ENCODE data around the gene SMIM22. TPM values are rescaled to one million over a fixed set of nuclear protein-coding genes. Genes with fewer than 3 reads are reported as not detected.

Gene SMIM22
- total RNA-seq, 2 experiments from 2014 or later, result not detected

DNA sequence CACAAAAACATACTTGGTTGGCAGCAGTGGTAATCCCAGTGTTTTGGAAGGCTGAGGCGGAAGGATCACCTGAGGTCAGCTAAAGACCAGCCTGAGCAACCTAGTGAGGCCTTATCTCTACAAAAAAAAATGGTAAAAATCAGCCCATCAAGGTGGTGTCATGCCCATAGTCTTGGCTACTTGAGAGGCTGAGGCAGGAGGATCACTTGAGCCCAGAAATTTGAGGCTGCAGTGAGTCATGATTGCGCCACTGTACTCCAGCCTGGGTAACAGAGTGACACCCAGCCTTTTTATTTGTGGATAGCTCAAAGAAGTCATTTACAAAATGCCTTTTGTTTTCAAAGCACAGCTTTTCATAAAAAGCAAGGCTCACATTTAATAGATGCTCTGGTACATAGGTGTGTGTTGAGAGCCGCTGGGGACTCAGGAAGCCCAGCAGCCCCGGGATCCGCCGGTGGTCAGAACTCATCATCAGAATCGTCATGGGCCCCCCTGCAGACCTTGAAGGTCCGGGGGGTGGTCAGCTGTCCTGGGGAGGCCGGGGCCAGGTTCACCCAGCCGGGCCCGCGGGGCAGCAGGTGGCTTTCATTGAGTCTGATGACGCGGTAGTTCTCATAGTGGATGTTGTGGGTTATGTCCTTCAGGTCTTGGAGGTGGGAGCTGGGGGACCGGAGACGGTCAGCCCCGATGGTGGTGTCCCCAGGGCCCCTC is 17.7 kb upstream of the SMIM22 start:
- POLR2A ChIA-PET, result no interaction called here
- Mint-ChIP-seq H3K9me3 (no peaks in the 10 kb centered on the region), H3K27me3 (no peaks in the 10 kb centered on the region), H3K4me3 (no peak overlapping the region), H3K4me1 (ENCODE audit: low read depth) (no peaks in the 10 kb centered on the region), H3K36me3 (ENCODE audit: low read depth) (no peaks in the 10 kb centered on the region), H3K27ac (no peak overlapping the region)
- H3K4me1 ChIP-seq (ENCODE audit: insufficient read depth, low read length), result no peaks in the 10 kb centered on the region
- H3K36me3 ChIP-seq (ENCODE audit: insufficient read depth, low read length), result no peaks in the 10 kb centered on the region
- DNase-seq (no peak), ATAC-seq (ENCODE audit: poor library complexity) (no peak)
- CTCF ChIA-PET, result no interaction called here
- no peaks in the 10 kb centered on the region for H3K27me3 ChIP-seq (ENCODE audit: control insufficient read depth in 1 of 2, insufficient read depth in 2 of 2, low read length in 2 of 2)
- no peak for TF ChIP-seq CTCF (IDR thresholded peaks at IDR 0.05)
- intact Hi-C loops (cut with DNase I, micrococcal nuclease), result no loop called here
- H3K27ac ChIP-seq (ENCODE audit: low read depth in 1 of 2, low read length in 2 of 2), result no peak overlapping the region
- no peaks in the 10 kb centered on the region for H3K9me3 ChIP-seq (ENCODE audit: control insufficient read depth in 1 of 2, insufficient read depth in 1 of 2, low read length in 2 of 2)
- no peak overlapping the region for H3K4me3 ChIP-seq (ENCODE audit: low read length)

DNA sequence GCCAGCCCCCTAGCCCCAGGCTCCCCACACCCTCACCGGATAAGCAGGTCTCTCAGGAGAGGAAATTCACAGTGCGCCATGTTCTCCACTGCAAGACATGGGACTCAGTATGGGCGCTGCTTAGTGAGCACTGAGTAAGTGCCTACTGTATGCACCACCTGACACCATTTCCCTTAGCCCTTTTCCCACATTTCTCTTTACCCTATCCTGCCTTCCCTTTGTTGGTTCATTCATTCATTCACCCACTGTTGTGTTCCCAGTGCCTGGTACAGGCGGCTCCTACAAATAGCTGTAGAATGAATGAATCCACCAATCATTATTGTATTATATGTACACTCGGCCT is 17.1 kb upstream of the SMIM22 start:
- H3K27me3 Mint-ChIP-seq, result no peaks in the 10 kb centered on the region
- no peak for TF ChIP-seq CTCF (IDR thresholded peaks at IDR 0.05)
- ATAC-seq (ENCODE audit: poor library complexity), result no peak
- Histone ChIP-seq H3K9me3 (ENCODE audit: control insufficient read depth in 1 of 2, insufficient read depth in 1 of 2, low read length in 2 of 2) (no peaks in the 10 kb centered on the region), H3K27me3 (ENCODE audit: control insufficient read depth in 1 of 2, insufficient read depth in 2 of 2, low read length in 2 of 2) (no peaks in the 10 kb centered on the region), H3K4me1 (ENCODE audit: insufficient read depth, low read length) (no peaks in the 10 kb centered on the region), H3K27ac (ENCODE audit: low read depth in 1 of 2, low read length in 2 of 2) (no peak overlapping the region), H3K4me3 (ENCODE audit: low read length) (no peak overlapping the region), H3K36me3 (ENCODE audit: insufficient read depth, low read length) (no peaks in the 10 kb centered on the region)
- no peak overlapping the region for H3K27ac Mint-ChIP-seq
- H3K36me3 Mint-ChIP-seq (ENCODE audit: low read depth), result no peaks in the 10 kb centered on the region
- no peaks in the 10 kb centered on the region for H3K9me3 Mint-ChIP-seq
- POLR2A ChIA-PET, result no interaction called here
- DNase-seq, result no peak
- CTCF ChIA-PET, result no interaction called here
- no peaks in the 10 kb centered on the region for H3K4me1 Mint-ChIP-seq (ENCODE audit: low read depth)
- intact Hi-C loops (cut with DNase I, micrococcal nuclease), result no loop called here
- H3K4me3 Mint-ChIP-seq, result no peak overlapping the region

DNA sequence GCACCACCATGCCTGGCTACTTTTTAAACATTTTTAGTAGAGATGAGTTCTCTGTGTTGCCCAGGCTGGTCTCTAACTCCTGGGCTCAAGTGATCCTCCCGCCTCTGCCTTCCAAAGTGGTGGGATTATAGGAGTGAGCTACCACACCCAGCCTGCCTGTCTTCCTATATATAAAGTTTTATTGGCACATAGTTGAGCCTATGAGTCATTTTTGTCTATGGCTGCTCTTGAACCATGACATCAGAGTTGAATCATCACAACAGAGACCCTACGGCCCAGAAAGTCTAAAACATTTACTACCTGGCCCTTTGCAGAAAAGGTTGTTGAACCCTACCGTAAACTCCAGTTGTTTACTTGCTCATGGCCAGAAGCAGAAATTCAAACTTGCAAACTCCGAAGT is 14.9 kb upstream of the SMIM22 start:
- intact Hi-C loops (cut with DNase I, micrococcal nuclease), result no loop called here
- no peaks in the 10 kb centered on the region for H3K36me3 ChIP-seq (ENCODE audit: insufficient read depth, low read length)
- CTCF ChIA-PET, result no interaction called here

More for the DNA sequence above, 14.9 kb upstream of the SMIM22 start:
- Histone ChIP-seq H3K4me3 (ENCODE audit: low read length) (no peak overlapping the region), H3K4me1 (ENCODE audit: insufficient read depth, low read length) (no peaks in the 10 kb centered on the region), H3K9me3 (ENCODE audit: control insufficient read depth in 1 of 2, insufficient read depth in 1 of 2, low read length in 2 of 2) (no peaks in the 10 kb centered on the region), H3K27me3 (ENCODE audit: control insufficient read depth in 1 of 2, insufficient read depth in 2 of 2, low read length in 2 of 2) (no peaks in the 10 kb centered on the region), H3K27ac (ENCODE audit: low read depth in 1 of 2, low read length in 2 of 2) (no peak overlapping the region)
- Mint-ChIP-seq H3K36me3 (ENCODE audit: low read depth) (no peaks in the 10 kb centered on the region), H3K27ac (no peak overlapping the region), H3K9me3 (no peaks in the 10 kb centered on the region), H3K4me3 (no peak overlapping the region), H3K27me3 (no peaks in the 10 kb centered on the region), H3K4me1 (ENCODE audit: low read depth) (no peaks in the 10 kb centered on the region)
- ATAC-seq (ENCODE audit: poor library complexity) (no peak), DNase-seq (no peak)
- no peak for TF ChIP-seq CTCF (IDR thresholded peaks at IDR 0.05)
- POLR2A ChIA-PET, result no interaction called here

Measured in CD4-positive, alpha-beta T cell (primary cell).